Measurements from ENCODE around the gene ACOX1. TPM values are rescaled to one million over a fixed set of nuclear protein-coding genes. Genes with fewer than 3 reads are reported as not detected.

Gene ACOX1
- total and polyA plus RNA-seq, 2 of the 13 experiments (the other 11 are each of a cell fraction or from before 2014, with no cell fraction given): 86.4 to 120 TPM

DNA sequence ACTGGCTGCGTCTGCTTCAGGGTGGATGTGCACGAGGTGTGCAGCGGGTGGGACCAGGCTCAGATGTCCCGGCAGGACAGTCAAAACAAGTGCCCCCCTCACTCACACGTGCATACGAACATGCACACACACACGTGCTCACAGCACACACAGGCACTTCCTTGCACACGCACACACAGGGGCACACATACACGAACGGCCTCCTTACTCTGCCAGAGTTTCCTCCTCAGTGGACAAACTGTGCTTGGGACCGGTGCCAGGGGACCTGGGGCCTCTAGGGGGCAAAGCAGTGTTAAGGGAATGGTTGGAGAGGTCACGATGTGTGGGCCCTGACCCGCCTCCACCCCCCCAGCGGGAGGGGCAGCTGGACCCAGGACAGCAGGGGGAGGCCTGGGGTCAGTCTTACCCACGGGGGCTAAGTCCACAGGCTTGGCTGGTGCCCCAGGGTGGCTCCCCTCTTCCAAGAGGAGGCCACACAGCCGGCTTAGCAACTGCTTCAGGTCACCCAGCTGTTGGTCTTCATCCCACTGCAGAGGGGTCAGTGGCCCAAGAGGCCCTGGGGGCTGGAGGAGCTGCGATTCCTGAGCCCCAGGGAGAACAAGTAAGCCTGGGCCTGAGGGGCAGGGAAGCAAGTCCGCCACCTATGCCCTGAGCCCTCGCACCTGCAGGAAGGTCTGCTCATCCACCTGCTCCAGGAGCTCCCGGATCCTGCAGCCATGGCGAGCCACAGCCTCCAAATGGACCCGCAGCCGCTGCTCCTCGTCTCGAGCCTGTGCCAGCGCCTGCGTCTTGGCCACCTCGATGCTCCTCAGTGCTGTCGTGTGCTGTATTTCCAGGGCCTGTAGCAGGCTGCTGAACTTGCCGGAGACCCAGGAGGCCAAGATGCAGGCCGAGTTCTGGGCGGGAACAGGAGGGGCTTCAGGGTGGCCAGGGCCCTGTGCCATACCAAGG, 87.1 kb downstream of the ACOX1 start (continued):
- TF ChIP-seq SAP130 (CRISPR knock-in tag; IDR thresholded peaks at IDR 0.05; ENCODE audit: low read depth): peak; percentile 80
- no peak; the same call in 1 of the 2 replicates for TF ChIP-seq PHF8 (CRISPR knock-in tag; IDR thresholded peaks at IDR 0.05)
- TF ChIP-seq, protein P1, sequence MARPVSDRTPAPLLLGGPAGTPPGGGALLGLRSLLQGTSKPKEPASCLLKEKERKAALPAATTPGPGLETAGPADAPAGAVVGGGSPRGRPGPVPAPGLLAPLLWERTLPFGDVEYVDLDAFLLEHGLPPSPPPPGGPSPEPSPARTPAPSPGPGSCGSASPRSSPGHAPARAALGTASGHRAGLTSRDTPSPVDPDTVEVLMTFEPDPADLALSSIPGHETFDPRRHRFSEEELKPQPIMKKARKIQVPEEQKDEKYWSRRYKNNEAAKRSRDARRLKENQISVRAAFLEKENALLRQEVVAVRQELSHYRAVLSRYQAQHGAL (CRISPR knock-in tag; IDR thresholded peaks at IDR 0.05; ENCODE audit: not compliant biosample characterization): no peak
- no peak; the same call in 1 of the 2 replicates for TF ChIP-seq NAIF1 (CRISPR knock-in tag; IDR thresholded peaks at IDR 0.05; ENCODE audit: borderline replicate concordance)
- no peak for TF ChIP-seq NFE2 (CRISPR knock-in tag; IDR thresholded peaks at IDR 0.05)
- TF ChIP-seq, protein P2, sequence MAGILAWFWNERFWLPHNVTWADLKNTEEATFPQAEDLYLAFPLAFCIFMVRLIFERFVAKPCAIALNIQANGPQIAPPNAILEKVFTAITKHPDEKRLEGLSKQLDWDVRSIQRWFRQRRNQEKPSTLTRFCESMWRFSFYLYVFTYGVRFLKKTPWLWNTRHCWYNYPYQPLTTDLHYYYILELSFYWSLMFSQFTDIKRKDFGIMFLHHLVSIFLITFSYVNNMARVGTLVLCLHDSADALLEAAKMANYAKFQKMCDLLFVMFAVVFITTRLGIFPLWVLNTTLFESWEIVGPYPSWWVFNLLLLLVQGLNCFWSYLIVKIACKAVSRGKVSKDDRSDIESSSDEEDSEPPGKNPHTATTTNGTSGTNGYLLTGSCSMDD (CRISPR knock-in tag; IDR thresholded peaks at IDR 0.05): 0 out of 2 replicates have a peak, but pooled peaks have one; percentile 22
- TF ChIP-seq RCOR2 (CRISPR knock-in tag; IDR thresholded peaks at IDR 0.05): peak; percentile 76; the same call in 1 of the 2 replicates
- peak; percentile 59; the same call in 1 of the 2 replicates for TF ChIP-seq HOXA7 (CRISPR knock-in tag; IDR thresholded peaks at IDR 0.05)
- TF ChIP-seq, protein P3, sequence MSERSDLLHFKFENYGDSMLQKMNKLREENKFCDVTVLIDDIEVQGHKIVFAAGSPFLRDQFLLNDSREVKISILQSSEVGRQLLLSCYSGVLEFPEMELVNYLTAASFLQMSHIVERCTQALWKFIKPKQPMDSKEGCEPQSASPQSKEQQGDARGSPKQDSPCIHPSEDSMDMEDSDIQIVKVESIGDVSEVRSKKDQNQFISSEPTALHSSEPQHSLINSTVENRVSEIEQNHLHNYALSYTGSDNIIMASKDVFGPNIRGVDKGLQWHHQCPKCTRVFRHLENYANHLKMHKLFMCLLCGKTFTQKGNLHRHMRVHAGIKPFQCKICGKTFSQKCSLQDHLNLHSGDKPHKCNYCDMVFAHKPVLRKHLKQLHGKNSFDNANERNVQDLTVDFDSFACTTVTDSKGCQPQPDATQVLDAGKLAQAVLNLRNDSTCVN (CRISPR knock-in tag; IDR thresholded peaks at IDR 0.05; ENCODE audit: borderline replicate concordance): no peak
- TF ChIP-seq ZSCAN22 (CRISPR knock-in tag; IDR thresholded peaks at IDR 0.05): 0 out of 2 replicates have a peak, but pooled peaks have one; percentile 24
- TF ChIP-seq HOXA3 (CRISPR knock-in tag; IDR thresholded peaks at IDR 0.05): peak; percentile 51
- no peak; the same call in 1 of the 2 replicates for TF ChIP-seq IRF9 (CRISPR knock-in tag; IDR thresholded peaks at IDR 0.05; ENCODE audit: borderline replicate concordance)
- TF ChIP-seq KLF13 (CRISPR knock-in tag; IDR thresholded peaks at IDR 0.05): no peak; the same call in 1 of the 2 replicates
- no peak for TF ChIP-seq NBN (conservative IDR thresholded peaks at IDR 0.05)
- peak; percentile 55 for TF ChIP-seq FOXO1 (CRISPR knock-in tag; IDR thresholded peaks at IDR 0.05)
- no peak for TF ChIP-seq NFRKB (IDR thresholded peaks at IDR 0.05)
- TF ChIP-seq RAD21 (CRISPR knock-in tag; IDR thresholded peaks at IDR 0.05): no peak
- peak; percentile 94 for TF ChIP-seq ZBTB43 (CRISPR knock-in tag; conservative IDR thresholded peaks at IDR 0.05)
- TF ChIP-seq KLF9 (CRISPR knock-in tag; IDR thresholded peaks at IDR 0.05; ENCODE audit: low read depth): 0 out of 2 replicates have a peak, but pooled peaks have one; percentile 62
- TF ChIP-seq HCFC1 (IDR thresholded peaks at IDR 0.05; ENCODE audit: low read depth, low read length): no peak
- TF ChIP-seq NFATC3 (CRISPR knock-in tag; IDR thresholded peaks at IDR 0.05): no peak
- TF ChIP-seq MEIS1 (CRISPR knock-in tag; IDR thresholded peaks at IDR 0.05; ENCODE audit: borderline replicate concordance): 0 out of 2 replicates have a peak, but pooled peaks have one; percentile 68
- TF ChIP-seq HNRNPUL1 (IDR thresholded peaks at IDR 0.05; ENCODE audit: low read depth, low read length): no peak
- TF ChIP-seq HNRNPLL (IDR thresholded peaks at IDR 0.05; ENCODE audit: low read depth, low read length, poor library complexity, severe bottlenecking): no peak
